MCF 10A (cell line): ENCODE results near the gene SMYD2. TPM values are rescaled to one million over a fixed set of nuclear protein-coding genes. Genes with fewer than 3 reads are reported as not detected.

Experiments used
- BruUV-seq: library from RNA; stranded (reverse); fragments of 400-500 nt; replicated peaks from 2 replicates; lab custom pipeline; 2021; lab: Mats Ljungman, UMichigan
- CTCF ChIA-PET: fragments of 300-600 bp; sonication (Branson Sonifier 250); formaldehyde crosslinking; extraction: SDS; loops from one replicate; lab custom pipeline; 2021; ENCODE audit warnings: antibody characterized with exemption, inconsistent platforms; lab: Yijun Ruan, JAX
- POLR2A ChIA-PET: fragments of 300-600, 350-650 bp; sonication (Branson Sonifier 250); formaldehyde crosslinking; extraction: SDS; loops from one replicate; lab custom pipeline; 2020; ENCODE audit warnings: antibody characterized with exemption, inconsistent platforms; lab: Yijun Ruan, JAX
- DNase-seq: peaks from one replicate; pipeline ENCODE4 v3.0.0-alpha.2; 2018; ENCODE audit not compliant: unreplicated experiment
- H3K27ac Mint-ChIP-seq: one replicate; pipeline ENCODE4 v1.8.0; 2022; ENCODE audit warnings: mild to moderate bottlenecking, low read depth, mixed read lengths; ENCODE audit not compliant: unreplicated experiment
- H3K27me3 Mint-ChIP-seq: one replicate; pipeline ENCODE4 v1.8.0; 2022; ENCODE audit warnings: mixed read lengths; ENCODE audit not compliant: insufficient read depth, unreplicated experiment
- H3K36me3 Mint-ChIP-seq: one replicate; pipeline ENCODE4 v1.8.0; 2022; ENCODE audit warnings: mild to moderate bottlenecking, moderate library complexity, mixed read lengths; ENCODE audit not compliant: insufficient read depth, unreplicated experiment
- H3K4me1 Mint-ChIP-seq: one replicate; pipeline ENCODE4 v1.8.0; 2022; ENCODE audit warnings: mixed read lengths; ENCODE audit not compliant: insufficient read depth, unreplicated experiment
- H3K4me3 Mint-ChIP-seq: one replicate; pipeline ENCODE4 v1.8.0; 2022; ENCODE audit warnings: mild to moderate bottlenecking, moderate library complexity, mixed read lengths; ENCODE audit not compliant: unreplicated experiment
- H3K9me3 Mint-ChIP-seq: one replicate; pipeline ENCODE4 v1.8.0; 2022; ENCODE audit warnings: mixed read lengths; ENCODE audit not compliant: unreplicated experiment
- CTCF ChIP-seq: fragments of 200-600 bp; IDR thresholded peaks from one replicate; pipeline ENCODE4 v1.8.0; 2022; ENCODE audit warnings: antibody characterized with exemption, mild to moderate bottlenecking; ENCODE audit not compliant: unreplicated experiment
- intact Hi-C: fragments of 100-400 bp; cut with micrococcal nuclease; formaldehyde crosslinking; loops from 2 replicates; pipeline ENCODE4 v1.14.1; 2022
- total RNA-seq: library from RNA; stranded (reverse); gene quantifications from 2 replicates; pipeline ENCODE4 v1.2.3, GENCODE V29; 2022

The SMYD2 gene
- total RNA-seq, 1 experiment from 2014 or later, result 75.1 TPM

- Mint-ChIP-seq H3K4me1 (peaks cover 10% of the 10 kb centered on the region), H3K27me3 (no peaks in the 10 kb centered on the region), H3K4me3 (no peak overlapping the region), H3K36me3 (peaks cover 7% of the 10 kb centered on the region), H3K27ac (peak overlapping the region; percentile 21), H3K9me3 (no peaks in the 10 kb centered on the region)
- no TSS peak for BruUV-seq
- no peak for DNase-seq
- no peak for TF ChIP-seq CTCF
- ChIA-PET POLR2A (interaction anchor here (0.6 to 1.8 kb wide), 4 partner anchors 8 to 289 kb away, joined by 3 to 10 read pairs (median 4); partner anchors contain the start of gene SMYD2), CTCF (interaction anchor here (0.6 to 23.9 kb wide), 10 partner anchors 10 to 1260 kb away, joined by 3 to 332 read pairs (median 4); no protein-coding TSS in a partner anchor)
- intact Hi-C loops, result no loop called here
Measured at GRCh38 chr1:214290424-214291037, 9.6 kb downstream of the SMYD2 start.

GRCh38 chr1:214292322-214292721 lies 11.4 kb downstream of the SMYD2 start:
- no peaks in the 10 kb centered on the region for H3K27me3 Mint-ChIP-seq
- POLR2A ChIA-PET, result interaction anchor here (0.9 to 1.9 kb wide), 5 partner anchors 10 to 12 kb away, joined by 3 to 10 read pairs (median 5); partner anchors contain the start of gene SMYD2
- peak; percentile 64 for DNase-seq
- H3K36me3 Mint-ChIP-seq, result peaks cover 7% of the 10 kb centered on the region
- CTCF ChIA-PET, result interaction anchor here (0.6 to 23.9 kb wide), 11 partner anchors 10 to 610 kb away, joined by 3 to 332 read pairs (median 5); no protein-coding TSS in a partner anchor
- no peaks in the 10 kb centered on the region for H3K9me3 Mint-ChIP-seq
- TF ChIP-seq CTCF, result no peak
- no peak overlapping the region for H3K27ac Mint-ChIP-seq
- BruUV-seq, result no TSS peak
- intact Hi-C loops, result no loop called here
- H3K4me3 Mint-ChIP-seq, result no peak overlapping the region
- peaks cover 21% of the 10 kb centered on the region for H3K4me1 Mint-ChIP-seq

GRCh38 chr1:214295934-214296333 lies 15.0 kb downstream of the SMYD2 start:
- Mint-ChIP-seq H3K27me3 (no peaks in the 10 kb centered on the region), H3K36me3 (no peaks in the 10 kb centered on the region), H3K4me1 (peaks cover 25% of the 10 kb centered on the region), H3K27ac (no peak overlapping the region), H3K9me3 (no peaks in the 10 kb centered on the region), H3K4me3 (no peak overlapping the region)
- TF ChIP-seq CTCF, result no peak
- no TSS peak for BruUV-seq
- ChIA-PET CTCF (interaction anchor here (0.6 to 23.9 kb wide), 8 partner anchors 14 to 1229 kb away, joined by 3 to 332 read pairs (median 4); no protein-coding TSS in a partner anchor), POLR2A (interaction anchor here (1.0 to 1.6 kb wide), 3 partner anchors 12 to 35 kb away, joined by 3 to 6 read pairs (median 4); no protein-coding TSS in a partner anchor)
- intact Hi-C loops, result loop anchor here (2.0 kb wide), 1 partner anchor 15 kb away; no protein-coding TSS in a partner anchor
- no peak for DNase-seq
